Measurements from ENCODE around the gene RECQL.

- no peak for TF ChIP-seq CTCF (conservative IDR thresholded peaks at IDR 0.05; ENCODE audit: low read depth, low read length)
- TF ChIP-seq POLR2A (IDR thresholded peaks at IDR 0.05; ENCODE audit: low read depth, low read length) = no peak
Measured at GRCh38 chr12:21444193-21445146, 57.0 kb downstream of the RECQL start.
